DND-41 (cell line): Measurements from ENCODE around the gene NMT2.

Experiments used
- ATAC-seq: fragments of 200-7000 bp; cut with Tn5 transposase; 3 replicates; pipeline ENCODE4 v1.9.1; 2021; ENCODE audit warnings: low read depth; ENCODE audit not compliant: insufficient read depth
- DNase-seq: peaks from one replicate; pipeline ENCODE4 v3.0.0-alpha.2; 2020
- H2AFZ ChIP-seq: 2 replicates; pipeline ENCODE4 v1.6.0; 2012; ENCODE audit warnings: low read depth, low read length
- H3K27ac ChIP-seq: 2 replicates; pipeline ENCODE4 v1.5.1; 2012; ENCODE audit warnings: low read length, inconsistent platforms
- H3K27me3 ChIP-seq: fragments of 200-600 bp; sonication (generic); 2 replicates; pipeline ENCODE4 v1.6.0; 2012; ENCODE audit warnings: low read length, mild to moderate bottlenecking, inconsistent platforms; ENCODE audit not compliant: insufficient read depth, poor library complexity
- H3K36me3 ChIP-seq: 2 replicates; pipeline ENCODE4 v1.5.1; 2012; ENCODE audit warnings: low read length, inconsistent platforms; ENCODE audit not compliant: insufficient read depth
- H3K4me1 ChIP-seq: 2 replicates; pipeline ENCODE4 v1.5.1; 2012; ENCODE audit warnings: mild to moderate bottlenecking, low read length; ENCODE audit not compliant: insufficient read depth
- H3K4me2 ChIP-seq: 2 replicates; pipeline ENCODE4 v1.6.0; 2012; ENCODE audit warnings: mild to moderate bottlenecking, moderate library complexity, low read length, inconsistent platforms; ENCODE audit not compliant: insufficient read depth
- H3K4me3 ChIP-seq, 2 experiments: fragments of 200-600 bp in 1 of 2; shearing (Covaris generic) in 1 of 2; 2 replicates each; pipeline ENCODE4 v1.5.1; 2012 to 2016; ENCODE audit warnings: inconsistent platforms in 2 of 2, low read length in 2 of 2, mild to moderate bottlenecking in 2 of 2, low read depth in 1 of 2, moderate library complexity in 1 of 2
- H3K79me2 ChIP-seq: 2 replicates; pipeline ENCODE4 v1.6.0; 2012; ENCODE audit warnings: low read length, inconsistent platforms; ENCODE audit not compliant: insufficient read depth
- H3K9ac ChIP-seq: 2 replicates; pipeline ENCODE4 v1.6.0; 2012; ENCODE audit warnings: low read depth, mild to moderate bottlenecking, inconsistent platforms, low read length, moderate library complexity
- H3K9me3 ChIP-seq: 2 replicates; pipeline ENCODE4 v1.5.1; 2012; ENCODE audit warnings: low read length, moderate library complexity, mild to moderate bottlenecking, inconsistent platforms; ENCODE audit not compliant: insufficient read depth, severe bottlenecking
- H4K20me1 ChIP-seq: 2 replicates; pipeline ENCODE4 v1.6.0; 2012; ENCODE audit warnings: low read length; ENCODE audit not compliant: insufficient read depth
- EZH2 ChIP-seq: IDR thresholded peaks from 3 replicates; pipeline ENCODE4 v1.6.1; 2012; ENCODE audit warnings: borderline replicate concordance, low read depth, mild to moderate bottlenecking, moderate library complexity, low read length, inconsistent platforms; ENCODE audit not compliant: severe bottlenecking
- TF ChIP-seq, protein P1 (sequence below): IDR thresholded peaks from 2 replicates; pipeline ENCODE4 v1.5.1; 2012; ENCODE audit warnings: borderline replicate concordance, low read length, moderate library complexity, mild to moderate bottlenecking; ENCODE audit not compliant: poor library complexity, severe bottlenecking; ENCODE audit errors: extremely low read depth

NMT2 gene

DNA sequence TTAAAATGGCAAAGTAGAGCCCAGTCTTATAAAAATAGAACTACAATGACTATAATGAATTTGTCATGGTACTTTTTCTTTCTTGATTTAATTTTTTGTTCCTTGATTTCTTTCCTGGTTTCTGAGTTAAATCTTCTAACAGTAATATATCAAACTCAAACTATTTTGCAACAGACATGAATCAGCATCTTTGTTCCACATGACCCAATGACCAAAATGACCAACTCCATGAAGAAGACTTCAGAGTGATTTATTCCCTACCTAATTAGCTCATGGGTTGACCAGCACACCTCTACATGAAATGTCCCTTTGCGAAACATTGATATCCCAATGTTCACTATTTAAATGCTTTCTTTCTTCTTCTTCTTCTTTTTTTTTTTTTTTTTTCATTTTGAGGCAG, 30.9 kb downstream of the NMT2 start:
- H3K79me2 ChIP-seq, result peaks cover 9% of the 10 kb centered on the region
- no peak overlapping the region for H3K9ac ChIP-seq
- H2AFZ ChIP-seq, result no peak overlapping the region
- no peak overlapping the region for H3K4me3 ChIP-seq
- H4K20me1 ChIP-seq, result no peaks in the 10 kb centered on the region
- no peak overlapping the region for H3K27ac ChIP-seq
- H3K4me2 ChIP-seq, result no peak overlapping the region
- H3K36me3 ChIP-seq, result peaks cover 40% of the 10 kb centered on the region
- ATAC-seq, result no peak
- TF ChIP-seq, protein P1, sequence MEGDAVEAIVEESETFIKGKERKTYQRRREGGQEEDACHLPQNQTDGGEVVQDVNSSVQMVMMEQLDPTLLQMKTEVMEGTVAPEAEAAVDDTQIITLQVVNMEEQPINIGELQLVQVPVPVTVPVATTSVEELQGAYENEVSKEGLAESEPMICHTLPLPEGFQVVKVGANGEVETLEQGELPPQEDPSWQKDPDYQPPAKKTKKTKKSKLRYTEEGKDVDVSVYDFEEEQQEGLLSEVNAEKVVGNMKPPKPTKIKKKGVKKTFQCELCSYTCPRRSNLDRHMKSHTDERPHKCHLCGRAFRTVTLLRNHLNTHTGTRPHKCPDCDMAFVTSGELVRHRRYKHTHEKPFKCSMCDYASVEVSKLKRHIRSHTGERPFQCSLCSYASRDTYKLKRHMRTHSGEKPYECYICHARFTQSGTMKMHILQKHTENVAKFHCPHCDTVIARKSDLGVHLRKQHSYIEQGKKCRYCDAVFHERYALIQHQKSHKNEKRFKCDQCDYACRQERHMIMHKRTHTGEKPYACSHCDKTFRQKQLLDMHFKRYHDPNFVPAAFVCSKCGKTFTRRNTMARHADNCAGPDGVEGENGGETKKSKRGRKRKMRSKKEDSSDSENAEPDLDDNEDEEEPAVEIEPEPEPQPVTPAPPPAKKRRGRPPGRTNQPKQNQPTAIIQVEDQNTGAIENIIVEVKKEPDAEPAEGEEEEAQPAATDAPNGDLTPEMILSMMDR, result no peak
- TF ChIP-seq EZH2, result no peak
- H3K4me1 ChIP-seq, result peaks cover 29% of the 10 kb centered on the region
- no peaks in the 10 kb centered on the region for H3K9me3 ChIP-seq
- H3K27me3 ChIP-seq, result no peaks in the 10 kb centered on the region
- no peak for DNase-seq

DNA sequence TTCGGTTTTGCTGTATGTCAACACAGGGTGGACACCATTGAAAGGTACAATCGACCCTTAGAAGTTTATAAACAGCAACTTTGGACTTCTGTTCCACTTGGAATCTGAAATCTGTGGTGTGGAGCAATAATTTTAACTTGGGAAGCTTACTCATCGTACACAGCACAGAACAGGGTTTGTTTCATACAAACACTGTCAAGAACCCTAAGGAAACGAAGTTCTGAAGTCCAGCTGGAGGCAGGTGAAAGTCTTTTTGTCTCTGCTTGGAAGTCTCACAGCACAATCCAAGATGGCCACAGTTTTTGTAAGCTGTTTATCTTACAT, 31.5 kb downstream of the NMT2 start:
- ATAC-seq (no peak), DNase-seq (no peak)
- no peaks in the 10 kb centered on the region for H3K27me3 ChIP-seq
- H3K9me3 ChIP-seq, result no peaks in the 10 kb centered on the region
- H3K4me2 ChIP-seq, result no peak overlapping the region
- no peak overlapping the region for H2AFZ ChIP-seq
- H3K79me2 ChIP-seq, result peaks cover 5% of the 10 kb centered on the region
- no peak overlapping the region for H3K4me3 ChIP-seq
- H3K27ac ChIP-seq, result no peak overlapping the region
- no peak for TF ChIP-seq EZH2
- TF ChIP-seq, protein P1, result no peak
- H3K4me1 ChIP-seq, result peaks cover 22% of the 10 kb centered on the region
- H4K20me1 ChIP-seq, result no peaks in the 10 kb centered on the region
- peaks cover 44% of the 10 kb centered on the region for H3K36me3 ChIP-seq
- H3K9ac ChIP-seq, result no peak overlapping the region

DNA sequence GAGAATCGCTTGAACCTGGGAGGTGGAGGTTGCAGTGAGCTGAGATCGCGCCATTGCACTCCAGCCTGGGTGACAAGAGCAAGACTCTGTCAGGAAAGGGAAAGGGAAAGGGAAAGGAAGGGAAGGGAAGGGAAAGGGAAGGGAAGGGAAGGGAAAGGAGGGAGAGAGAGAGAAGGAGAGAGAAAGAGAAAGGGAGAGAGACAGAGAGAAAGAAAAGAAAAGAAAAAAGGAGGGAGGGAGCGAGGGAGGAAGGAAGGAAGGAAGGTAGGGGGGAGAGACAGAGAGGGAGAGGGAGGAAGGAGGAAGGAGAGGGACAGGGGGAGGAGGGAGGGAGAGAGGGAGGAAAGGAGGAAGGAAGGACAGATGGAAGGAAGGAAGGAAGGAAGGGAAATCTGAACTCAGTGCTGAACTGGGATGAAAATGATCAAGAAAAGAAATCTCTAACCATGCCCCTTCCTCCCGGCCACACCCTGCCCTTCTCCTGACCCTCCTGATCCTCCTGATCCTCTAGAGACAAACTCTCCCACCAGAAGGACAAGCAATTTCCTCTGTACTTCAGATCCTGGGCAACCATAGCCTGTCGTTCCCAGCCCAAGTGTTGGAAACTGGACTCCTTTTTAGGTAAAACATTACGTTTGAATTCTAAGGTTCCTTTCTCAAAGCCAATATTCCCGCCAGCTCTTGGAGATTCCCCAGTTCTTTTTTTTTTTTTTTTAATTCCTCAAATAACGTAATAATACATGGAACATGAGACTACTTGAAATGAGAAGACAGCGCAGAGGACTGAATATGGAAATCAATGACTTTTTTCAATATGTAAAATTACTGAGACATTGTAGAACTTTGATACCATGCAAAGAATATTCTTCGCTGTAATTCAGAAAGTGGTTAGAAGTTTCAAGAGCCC, 32.1 kb downstream of the NMT2 start:
- DNase-seq, result no peak
- Histone ChIP-seq H3K36me3 (peaks cover 50% of the 10 kb centered on the region), H3K79me2 (peaks cover 5% of the 10 kb centered on the region), H3K27me3 (no peaks in the 10 kb centered on the region), H3K9me3 (no peaks in the 10 kb centered on the region), H4K20me1 (no peaks in the 10 kb centered on the region), H3K4me3 (no peak overlapping the region), H3K4me1 (peaks cover 16% of the 10 kb centered on the region), H3K9ac (no peak overlapping the region), H3K27ac (no peak overlapping the region), H2AFZ (no peak overlapping the region), H3K4me2 (no peak overlapping the region)
- TF ChIP-seq, protein P1, result no peak
- no peak for TF ChIP-seq EZH2
- no peak for ATAC-seq
